K562 (cell line): ENCODE measurements around the gene TBC1D5. TPM values are rescaled to one million over a fixed set of nuclear protein-coding genes. Genes with fewer than 3 reads are reported as not detected.

Source experiments
- ARID3A ChIP-seq: IDR thresholded peaks from 2 replicates; pipeline ENCODE4 v1.6.1; 2012; ENCODE audit warnings: low read depth, low read length, improper control_type of control experiment, borderline replicate concordance
- E2F8 ChIP-seq: fragments of 450-650 bp; IDR thresholded peaks from 2 replicates; pipeline ENCODE4 v1.7.1; 2018; ENCODE audit warnings: mild to moderate bottlenecking, low read depth; ENCODE audit not compliant: partially characterized antibody
- ETS1 ChIP-seq: conservative IDR thresholded peaks from 2 replicates; pipeline ENCODE4 v1.6.1; 2011; ENCODE audit warnings: low read depth, mild to moderate bottlenecking, low read length; ENCODE audit not compliant: control insufficient read depth
- ETS2 ChIP-seq: IDR thresholded peaks from 2 replicates; pipeline ENCODE4 v1.6.1; 2016; ENCODE audit warnings: borderline replicate concordance, missing genetic modification characterization, mild to moderate bottlenecking, moderate library complexity, missing compliant biosample characterization; ENCODE audit not compliant: poor library complexity, severe bottlenecking
- FOXK1 ChIP-seq: sonication (generic); formaldehyde crosslinking; IDR thresholded peaks from 2 replicates; pipeline ENCODE4 v1.8.0; 2022; ENCODE audit warnings: missing genetic modification reagents, mild to moderate bottlenecking, borderline replicate concordance
- GATA2 ChIP-seq: sonication (generic); formaldehyde crosslinking; IDR thresholded peaks from 2 replicates; pipeline ENCODE4 v1.4.0; 2020; ENCODE audit warnings: mild to moderate bottlenecking, missing genetic modification reagents
- MLLT1 ChIP-seq, 2 experiments: fragments of 450-650 bp; IDR thresholded peaks; 2 replicates each; pipeline ENCODE4 v1.6.1; 2016
- MXD1 ChIP-seq: fragments of 250-450 bp; sonication (Bioruptor Pico); IDR thresholded peaks from 2 replicates; pipeline ENCODE4 v1.8.0; 2021; ENCODE audit warnings: borderline replicate concordance, mild to moderate bottlenecking, moderate library complexity; ENCODE audit not compliant: poor library complexity, severe bottlenecking
- NUFIP1 ChIP-seq: fragments of 450-650 bp; IDR thresholded peaks from 2 replicates; pipeline ENCODE4 v1.6.1; 2018; ENCODE audit not compliant: partially characterized antibody
- SREBF2 ChIP-seq: sonication (generic); formaldehyde crosslinking; IDR thresholded peaks from 2 replicates; pipeline ENCODE4 v1.4.0; 2020; ENCODE audit warnings: mild to moderate bottlenecking, missing genetic modification reagents
- TAF7 ChIP-seq: fragments of 450-650 bp; IDR thresholded peaks from 2 replicates; pipeline ENCODE4 v1.6.1; 2016; ENCODE audit warnings: missing genetic modification characterization, missing compliant biosample characterization
- ZBTB5 ChIP-seq: fragments of 450-650 bp; IDR thresholded peaks from 2 replicates; pipeline ENCODE4 v1.6.1; 2017; ENCODE audit warnings: antibody characterized with exemption
- ZNF175 ChIP-seq: fragments of 200-800 bp; sonication (Bioruptor generic); IDR thresholded peaks from 2 replicates; pipeline ENCODE4 v1.6.1; 2016; ENCODE audit warnings: low read depth, mild to moderate bottlenecking, missing genetic modification characterization, missing compliant biosample characterization
- ZNF398 ChIP-seq: fragments of 250-450 bp; sonication (Bioruptor Pico); IDR thresholded peaks from 2 replicates; pipeline ENCODE4 v1.8.0; 2021; ENCODE audit warnings: moderate library complexity, mild to moderate bottlenecking, inconsistent platforms
- ZNF584 ChIP-seq: fragments of 200-800 bp; sonication (Bioruptor generic); IDR thresholded peaks from 2 replicates; pipeline ENCODE4 v1.6.1; 2016; ENCODE audit warnings: low read depth, mild to moderate bottlenecking, missing genetic modification characterization, missing compliant biosample characterization
- polyA plus RNA-seq, 8 experiments: library from polyadenylated mRNA; depleted of rRNA in 4 of 8; stranded (reverse) in 5 of 8; unstranded in 3 of 8; fragments of >200 nt; fragmentation: Nextera tagmentation in 2 of 8; fragmentation: Illumina TruSeq in 1 of 8; extraction: Ambion mirVana in 2 of 8; extraction: Trizol in 1 of 8; gene quantifications; 2 replicates each; pipeline versions ENCODE4 v1.2.1 to v1.2.3, GENCODE V29; 2011 to 2014; ENCODE audit warnings: inconsistent platforms in 1 of 8, missing spikeins in 1 of 8
- total RNA-seq, 7 experiments: library from RNA; depleted of rRNA in 6 of 7; stranded (reverse); fragments of >200 nt in 6 of 7; fragmentation: Illumina TruSeq in 2 of 7; extraction: Trizol in 2 of 7; gene quantifications; 2 replicates each; pipeline versions ENCODE4 v1.2.1 to v1.2.3, GENCODE V29; 2011 to 2021; ENCODE audit warnings: low replicate concordance in 1 of 7

TBC1D5 gene
- total and polyA plus RNA-seq, 9 of the 15 experiments (the other 6 are each of a cell fraction or from before 2014, with no cell fraction given), result 2.9 to 38.1 (median 25.6) TPM

- TF ChIP-seq TAF7 (tag) (no peak), GATA2 (CRISPR knock-in tag) (no peak), ZNF175 (no peak), ZNF584 (CRISPR knock-in tag) (no peak), NUFIP1 (no peak), SREBF2 (CRISPR knock-in tag) (no peak), FOXK1 (no peak), ZBTB5 (peak; percentile 60; the same call in 1 of the 2 replicates), ETS2 (tag) (no peak), ZNF398 (no peak), E2F8 (no peak), MXD1 (CRISPR knock-in tag) (no peak), ARID3A (0 out of 2 replicates have a peak, but pooled peaks have one; percentile 44), ETS1 (no peak), MLLT1 (IDR thresholded peaks at IDR 0.05) (peak; percentile 85 to 86)
These were observed 1.7 kb downstream of the TBC1D5 start (continued) for GRCh38 chr3:17740721-17741141.
